ENCODE measurements around the gene SEZ6L.

SEZ6L gene

DNA sequence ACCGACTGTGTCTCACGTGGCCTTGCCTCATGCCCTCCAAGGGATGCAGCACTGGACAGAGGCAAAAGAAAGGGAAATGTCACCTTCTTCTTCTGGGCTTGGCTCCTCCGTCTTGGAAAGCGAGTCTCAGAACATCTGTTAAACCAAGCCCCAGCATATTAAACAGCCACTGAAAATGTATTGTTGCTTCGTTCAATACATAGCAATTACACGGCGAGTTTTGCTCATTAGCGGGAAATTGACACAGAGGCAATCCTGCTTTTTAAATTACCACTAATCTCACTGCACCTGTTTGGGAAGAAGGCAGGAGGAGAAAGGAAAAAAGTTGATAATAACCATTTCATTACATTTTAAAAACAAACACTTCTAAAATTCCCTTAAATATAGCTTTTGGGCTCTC lies 72.1 kb downstream of the SEZ6L start:
- DNase-seq (ENCODE audit: low read depth in 2 of 2): no peak

DNA sequence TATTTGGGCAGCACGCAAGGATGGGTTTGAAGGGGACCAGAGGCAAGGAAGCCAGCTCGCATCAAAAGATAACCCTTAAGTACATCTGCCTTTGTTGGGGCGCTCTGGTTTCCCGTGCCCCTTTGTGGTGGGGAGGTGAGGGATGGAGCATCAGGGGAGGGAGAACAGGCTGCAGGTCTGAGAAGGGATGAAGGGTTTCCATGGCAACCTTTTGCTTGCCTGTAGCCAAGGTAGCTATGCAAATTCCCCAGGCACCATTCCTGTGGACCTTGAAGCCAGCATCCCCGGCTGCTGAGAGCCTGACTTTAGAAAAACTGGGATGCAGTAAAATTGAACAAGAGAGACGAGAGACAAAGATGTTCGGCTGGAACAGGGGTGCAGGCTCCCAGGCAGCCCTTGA lies 75.7 kb downstream of the SEZ6L start:
- DNase-seq (ENCODE audit: low read depth in 2 of 2): no peak

DNA sequence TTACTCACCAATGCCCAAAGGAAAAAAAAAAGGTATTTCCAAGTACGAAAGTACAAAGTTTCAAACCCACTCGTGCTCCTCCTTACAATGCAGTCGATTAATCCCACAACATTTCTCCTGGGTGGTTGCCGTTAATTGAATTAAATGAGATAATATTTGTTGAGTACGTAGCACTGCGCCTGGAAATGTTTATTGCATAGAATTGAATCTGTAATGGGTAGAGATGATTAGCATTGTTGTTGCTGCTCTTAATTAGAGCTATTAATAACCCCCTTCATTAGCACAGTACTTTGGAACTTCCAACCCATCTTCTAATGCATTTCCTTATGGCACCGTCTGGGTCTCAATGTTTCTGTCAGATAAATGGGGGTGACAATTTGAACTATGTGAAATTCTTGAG lies 77.3 kb downstream of the SEZ6L start:
- DNase-seq (ENCODE audit: low read depth in 2 of 2): no peak

DNA sequence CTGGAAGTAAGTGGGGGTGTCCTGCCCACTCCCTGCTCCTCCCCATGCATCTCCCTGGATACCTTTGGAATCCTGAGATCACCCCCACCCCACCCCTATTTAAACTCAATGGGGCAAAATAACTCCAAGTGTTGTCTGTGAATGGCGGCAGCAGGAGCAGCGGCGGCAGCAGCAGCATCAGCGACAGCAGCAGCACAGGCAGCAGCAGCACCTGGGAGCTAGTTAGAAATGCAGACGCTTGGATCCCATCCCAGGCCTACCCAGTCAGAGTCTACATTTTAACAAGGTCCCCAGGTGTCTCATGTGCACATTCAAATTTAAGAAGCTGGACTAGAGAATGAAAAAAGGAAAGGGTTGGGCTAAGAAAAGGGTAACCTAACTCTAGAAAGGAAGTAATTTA lies 82.6 kb downstream of the SEZ6L start:
- DNase-seq (ENCODE audit: low read depth in 2 of 2): no peak

DNA sequence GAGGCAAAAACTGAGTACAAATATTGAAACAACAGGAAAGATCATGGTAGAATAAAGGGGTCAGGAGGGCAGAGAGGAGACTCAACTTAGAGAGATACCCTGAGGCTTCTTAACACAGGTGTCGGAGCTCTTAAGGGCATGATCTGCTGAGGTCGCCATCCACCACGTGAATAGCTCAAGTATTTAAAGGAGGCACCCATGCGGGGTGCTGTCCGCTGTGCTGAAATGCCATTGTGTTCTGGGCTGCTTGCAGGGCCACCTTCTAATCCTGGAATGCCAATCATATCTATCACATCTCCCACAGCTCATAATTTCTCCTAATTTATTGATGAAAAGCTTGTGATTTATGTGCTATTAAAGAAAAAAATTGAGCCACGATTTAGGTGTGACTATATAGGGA lies 90.2 kb downstream of the SEZ6L start:
- no peak for DNase-seq (ENCODE audit: low read depth in 2 of 2)

DNA sequence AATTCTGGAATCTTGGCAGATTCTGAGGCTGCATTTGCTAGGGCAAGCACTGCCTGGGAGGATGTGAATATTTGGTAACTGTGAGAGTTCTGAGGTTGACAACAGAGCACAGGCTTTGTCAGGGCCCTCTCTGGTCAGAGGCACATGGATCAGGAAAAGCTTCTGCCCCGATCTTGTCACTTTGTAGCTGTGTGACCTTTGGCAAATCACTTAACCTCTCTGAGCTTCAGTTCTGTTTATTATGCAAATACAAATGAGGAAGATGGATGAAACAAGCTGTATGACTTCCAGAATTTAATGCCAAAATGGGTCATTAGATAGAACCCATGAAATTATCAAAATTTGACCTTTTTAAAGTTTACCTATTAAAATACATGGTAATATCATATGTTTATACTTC lies 94.9 kb downstream of the SEZ6L start:
- DNase-seq (ENCODE audit: low read depth in 2 of 2): no peak

DNA sequence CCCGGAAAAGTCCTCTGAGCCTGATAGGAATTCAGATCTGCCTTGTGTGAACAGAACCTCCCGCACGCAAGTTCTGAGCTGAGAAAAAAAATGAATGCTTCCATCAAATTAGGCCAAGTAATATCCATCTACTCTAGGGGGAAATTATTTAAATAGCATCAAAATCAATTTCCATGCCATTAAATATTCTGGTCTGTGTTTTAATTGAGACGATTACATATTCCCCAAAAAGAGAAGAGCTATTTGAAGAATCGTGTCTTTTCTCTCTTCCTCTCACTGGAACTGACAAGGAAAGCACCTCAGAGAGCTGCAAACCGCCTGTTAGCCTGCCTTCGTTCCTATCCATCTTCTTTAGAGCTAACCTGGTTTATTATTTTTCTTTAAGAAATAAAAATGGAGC lies 96.0 kb downstream of the SEZ6L start:
- DNase-seq (ENCODE audit: low read depth in 2 of 2): no peak

DNA sequence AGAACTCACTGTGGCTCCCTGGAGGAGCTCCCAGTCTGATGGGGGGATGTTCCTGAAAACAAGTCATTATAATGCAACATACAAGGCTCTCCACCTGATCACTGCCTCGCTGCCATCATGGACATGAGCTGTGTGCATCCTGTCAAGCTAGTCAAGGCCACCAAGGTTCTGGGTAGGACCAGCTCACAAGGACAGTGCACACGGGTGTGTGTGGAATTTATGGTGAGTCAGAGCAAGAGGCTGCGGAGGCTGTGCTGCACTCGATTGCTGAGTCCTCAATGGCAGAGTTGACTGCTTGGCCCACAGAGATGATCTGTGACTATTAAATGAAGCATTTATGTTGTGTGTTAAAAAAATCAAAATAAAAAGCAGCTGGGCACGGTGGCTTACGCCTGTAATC lies 96.6 kb downstream of the SEZ6L start:
- no peak for DNase-seq (ENCODE audit: low read depth in 2 of 2)

DNA sequence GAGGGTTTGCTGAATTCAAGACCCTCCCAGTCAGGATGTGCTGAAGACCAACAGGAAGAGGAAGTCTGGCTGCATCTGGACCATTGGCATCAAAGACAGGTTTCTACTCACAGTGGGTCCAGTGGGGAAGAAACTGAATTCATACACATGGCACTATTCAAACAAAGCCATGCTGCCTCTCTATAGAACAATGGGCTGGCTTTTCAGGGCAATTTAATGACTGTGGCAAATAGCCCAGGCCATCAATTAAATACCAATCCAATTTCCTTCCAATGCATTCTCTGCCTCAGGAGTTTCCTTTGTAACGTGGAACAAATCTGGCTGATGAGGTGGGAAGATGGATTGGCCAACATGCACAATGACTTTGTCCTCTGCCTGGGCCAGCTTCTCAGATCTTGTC lies 98.6 kb downstream of the SEZ6L start:
- no peak for DNase-seq (ENCODE audit: low read depth in 2 of 2)

DNA sequence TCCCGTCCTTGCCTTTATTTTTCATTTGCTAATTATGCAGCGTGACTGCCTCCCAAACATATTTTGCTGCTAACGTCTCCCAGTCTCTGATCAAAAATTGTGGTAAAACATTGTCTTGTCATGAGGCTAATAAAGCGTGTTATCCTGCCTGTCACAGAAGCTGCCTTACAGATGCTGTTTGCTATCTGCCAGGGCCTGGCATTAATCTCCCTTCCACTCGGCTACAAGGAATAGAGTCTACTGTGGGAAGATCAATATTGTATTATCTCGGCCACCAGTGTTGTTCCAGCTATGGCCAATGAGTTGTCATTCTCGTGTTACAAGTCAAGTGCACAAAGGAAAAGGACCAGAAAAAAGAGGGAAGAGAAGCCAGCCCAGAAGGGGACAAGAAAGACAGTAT lies 100.3 kb downstream of the SEZ6L start:
- DNase-seq (ENCODE audit: low read depth in 2 of 2): no peak

DNA sequence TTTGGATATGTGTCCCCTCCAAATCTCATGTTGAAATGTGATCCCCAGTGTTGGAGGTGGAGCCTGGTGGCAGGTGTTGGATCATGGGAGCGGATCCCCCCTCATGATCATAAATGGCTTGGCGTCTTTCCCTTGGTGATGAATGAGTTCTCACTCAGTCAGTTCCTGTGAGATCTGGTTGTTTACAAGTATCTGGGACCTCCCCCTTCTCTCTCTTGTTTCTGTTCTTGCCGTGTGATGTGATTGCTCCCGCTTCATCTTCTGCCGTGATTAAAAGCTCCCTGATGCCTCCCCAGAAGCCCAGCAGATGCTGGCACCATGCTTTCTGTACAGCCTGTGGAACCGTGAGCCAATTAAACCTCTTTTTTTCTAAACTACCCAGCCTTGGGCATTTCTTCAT lies 102.2 kb downstream of the SEZ6L start:
- DNase-seq (ENCODE audit: low read depth in 2 of 2): no peak

DNA sequence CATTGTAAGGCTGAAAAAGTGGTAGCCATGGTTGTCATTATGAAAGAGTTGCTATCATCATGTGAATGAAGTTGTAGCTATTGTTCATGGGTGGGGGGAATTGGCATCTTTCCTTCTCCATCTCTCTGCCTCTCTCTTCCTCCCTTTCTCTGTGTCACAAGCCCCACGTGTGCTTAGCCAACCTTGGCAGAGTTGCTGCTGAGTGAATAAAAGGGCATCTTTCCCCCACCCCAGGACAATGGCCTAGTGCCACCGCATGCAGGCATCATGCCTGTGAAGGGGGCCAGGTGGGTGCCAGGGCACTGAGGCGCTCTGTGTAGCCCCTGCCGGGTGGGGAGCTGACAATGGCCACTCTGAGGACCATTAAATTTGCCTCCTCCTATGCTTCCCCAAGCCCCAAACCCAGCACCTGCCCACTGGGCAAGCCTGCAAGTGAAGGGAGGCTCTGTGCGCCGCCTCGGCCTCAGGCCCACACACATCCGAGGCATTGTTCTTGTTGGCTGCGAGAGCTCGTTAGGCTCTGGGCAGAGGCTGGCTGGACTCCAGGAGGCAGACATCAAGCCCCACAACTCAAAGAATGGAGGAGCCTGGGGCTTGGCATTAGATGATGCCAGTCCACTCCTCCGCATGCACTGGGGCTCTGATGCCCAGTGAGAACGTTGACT lies 103.9 kb downstream of the SEZ6L start:
- no peak for DNase-seq (ENCODE audit: low read depth in 2 of 2)

DNA sequence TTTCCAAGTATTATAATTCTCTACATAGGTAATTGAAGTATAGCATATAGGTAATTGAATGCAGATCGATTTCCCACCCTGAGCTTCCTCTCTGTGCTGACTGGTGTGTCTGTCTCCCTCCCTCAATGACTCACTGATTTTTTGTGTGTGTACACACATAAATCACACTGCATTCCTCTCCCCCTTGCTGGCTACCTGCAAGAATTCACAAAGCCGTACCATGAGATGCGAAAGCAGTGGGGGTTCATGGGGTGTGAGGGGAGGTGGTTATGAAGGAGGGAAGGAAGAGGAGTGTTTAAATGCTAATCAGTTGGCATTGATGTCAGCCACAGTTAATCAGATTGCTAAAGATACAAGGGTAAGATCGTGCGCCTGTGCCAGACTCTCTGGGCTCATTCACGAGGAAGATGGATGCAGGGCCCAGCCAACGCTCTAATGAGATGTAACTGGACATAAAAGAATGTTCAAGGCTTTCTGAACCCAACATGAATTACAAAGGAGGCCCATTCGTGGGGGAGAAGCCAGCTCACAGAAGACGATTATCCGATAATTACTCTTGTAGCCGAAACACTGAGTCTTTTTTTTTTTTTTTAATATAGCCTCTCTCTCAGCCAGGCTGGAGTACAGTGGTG lies 107.4 kb downstream of the SEZ6L start:
- DNase-seq (ENCODE audit: low read depth in 2 of 2): no peak

DNA sequence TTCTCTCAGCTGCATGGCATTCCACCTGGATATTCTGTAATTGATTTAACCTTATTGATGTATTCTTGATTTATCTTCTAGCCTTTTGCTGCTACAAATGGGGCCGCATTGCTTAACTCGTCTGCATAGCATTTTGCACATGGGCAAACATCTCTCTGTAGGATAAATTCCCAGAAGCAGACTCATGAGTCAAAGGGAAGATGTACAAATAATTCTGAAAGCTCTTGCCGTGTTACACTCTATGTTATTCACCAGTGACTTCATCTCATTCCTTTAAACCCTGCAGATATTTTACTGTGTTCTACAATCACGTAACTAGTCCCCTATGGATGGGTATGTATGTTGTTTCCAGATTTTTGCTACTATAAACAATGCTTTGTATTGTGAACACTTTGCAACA lies 112.7 kb downstream of the SEZ6L start:
- no peak for DNase-seq (ENCODE audit: low read depth in 2 of 2)

DNA sequence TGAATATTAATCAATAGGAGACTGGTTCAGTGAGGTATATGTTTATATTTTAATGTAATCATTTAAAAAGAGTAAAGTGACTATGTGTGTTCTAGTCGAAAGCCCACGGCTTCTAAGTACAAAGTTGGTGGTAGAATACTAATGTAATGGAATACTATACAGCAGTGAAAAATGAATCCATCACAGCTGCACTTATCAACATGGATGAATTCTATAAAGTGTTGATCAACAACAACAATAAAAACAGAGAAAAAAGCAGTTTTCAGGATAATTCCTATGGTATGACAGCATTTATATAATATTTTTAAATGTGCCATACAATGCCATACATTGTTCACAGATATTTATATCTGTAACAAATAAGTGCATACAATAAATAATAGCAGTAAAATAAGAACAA lies 114.1 kb downstream of the SEZ6L start:
- no peak for DNase-seq (ENCODE audit: low read depth in 2 of 2)

DNA sequence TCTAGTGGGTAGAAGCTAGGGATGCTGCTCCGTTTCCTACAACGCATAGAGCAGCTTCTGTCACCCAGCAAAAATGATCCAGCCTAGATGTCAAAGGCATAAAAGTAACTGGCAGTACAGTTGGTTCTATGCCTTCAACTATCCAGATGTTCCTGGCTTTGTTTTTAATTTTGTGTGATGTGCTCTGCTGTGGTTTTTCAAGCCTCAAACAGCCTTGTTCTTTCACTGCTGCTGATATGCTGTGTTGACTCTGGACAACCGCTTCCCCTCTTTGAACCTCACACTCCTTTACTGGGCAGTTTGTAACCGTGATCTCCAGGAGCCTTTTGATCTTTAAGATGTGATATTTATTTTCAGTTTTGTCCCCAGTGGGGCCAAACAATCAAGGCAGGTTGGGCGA lies 116.4 kb downstream of the SEZ6L start:
- no peak for DNase-seq (ENCODE audit: low read depth in 2 of 2)

DNA sequence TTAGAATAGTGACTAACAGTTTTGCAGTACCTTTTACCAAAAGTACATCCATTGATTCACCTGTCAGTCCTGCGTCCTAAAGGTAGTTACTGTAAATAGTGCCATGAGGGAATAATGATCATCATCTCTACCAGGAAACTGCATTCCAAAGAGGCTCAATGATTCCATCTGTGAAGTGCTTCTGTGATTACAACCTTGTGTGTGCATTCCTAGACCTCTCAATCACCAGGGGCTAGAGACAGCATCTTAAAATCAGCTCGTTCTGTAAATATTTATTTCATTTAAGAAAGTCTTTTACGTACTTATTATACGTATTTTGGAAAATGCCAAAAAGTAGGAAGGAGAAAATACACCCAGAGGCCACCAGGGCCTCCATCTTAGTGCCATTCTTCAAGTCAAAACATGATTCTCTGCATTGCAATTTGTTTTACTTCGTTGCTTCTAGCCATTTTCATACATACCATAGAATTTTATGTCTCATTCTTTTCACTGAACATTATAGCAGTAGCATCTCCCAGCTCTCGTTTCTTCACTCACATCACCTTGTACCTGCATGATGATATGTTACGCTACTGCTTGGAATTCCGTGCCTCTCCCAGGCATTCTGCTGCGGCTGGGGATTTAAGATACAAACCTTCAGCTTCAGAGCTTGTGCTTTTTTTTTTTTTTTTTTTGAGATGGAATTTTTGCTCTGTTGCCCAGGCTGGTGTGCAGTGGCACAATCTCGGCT lies 117.0 kb downstream of the SEZ6L start:
- DNase-seq (ENCODE audit: low read depth in 2 of 2): no peak

DNA sequence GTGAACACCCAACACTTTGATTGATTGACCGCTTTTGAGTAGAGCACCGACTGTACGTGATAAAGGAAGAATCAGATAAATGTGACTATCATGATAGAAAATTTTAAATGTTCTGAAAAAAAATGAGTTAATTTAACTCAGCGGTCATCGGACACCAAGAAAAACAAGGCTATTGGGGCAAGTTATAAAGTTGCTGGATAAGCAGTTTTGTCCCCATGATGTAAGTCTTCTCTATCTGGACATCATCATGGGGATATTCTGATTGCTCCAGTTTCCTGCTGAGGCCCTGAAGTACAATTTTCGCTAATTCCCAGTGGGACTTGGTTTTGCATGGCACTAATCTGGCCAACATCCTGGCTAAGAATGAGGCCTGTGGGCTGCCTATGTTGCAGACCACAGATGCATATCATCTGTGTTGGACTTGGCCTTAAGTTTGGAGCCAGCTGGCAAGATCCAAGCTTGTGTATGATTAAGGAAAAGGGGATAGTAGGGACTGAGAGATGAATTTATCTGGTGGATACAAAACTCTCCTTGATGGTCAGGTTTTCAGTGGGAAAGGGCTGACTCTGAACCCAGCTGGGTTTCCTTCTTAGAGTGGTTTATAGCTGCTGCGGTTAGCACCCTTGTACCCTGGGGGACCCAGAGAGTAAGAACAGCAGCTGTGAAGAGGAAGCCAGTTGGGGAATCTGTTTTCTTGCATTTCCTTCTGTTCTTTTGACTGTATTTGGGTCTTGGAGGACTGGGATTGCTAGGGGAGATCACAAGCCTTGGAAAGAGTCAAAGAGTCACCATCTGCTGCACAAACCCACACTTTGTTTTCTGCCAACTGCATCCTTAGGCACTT lies 118.3 kb downstream of the SEZ6L start:
- DNase-seq (ENCODE audit: low read depth in 2 of 2): no peak

DNA sequence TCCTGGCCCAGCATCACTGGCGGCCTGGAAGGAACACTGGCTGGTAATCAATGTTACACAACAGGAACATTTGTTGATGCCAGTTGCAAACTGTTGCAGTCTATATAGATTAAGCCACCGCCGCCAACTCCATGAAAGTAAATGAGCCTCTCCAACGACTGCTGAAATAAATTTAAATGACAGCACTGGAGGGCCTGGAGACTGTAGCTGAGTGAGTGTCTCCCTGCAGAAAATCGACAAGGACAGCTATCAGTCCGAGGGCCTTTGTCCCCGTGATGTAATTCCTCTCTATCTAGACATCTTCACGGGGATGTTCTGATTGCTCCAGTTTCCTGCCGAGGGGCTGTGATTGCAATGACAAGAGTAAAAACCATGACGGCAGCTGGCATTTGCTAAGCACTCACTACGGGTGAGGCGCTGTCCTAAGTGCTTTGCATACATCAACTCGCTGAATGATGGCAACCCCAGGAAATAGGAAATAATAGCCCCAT lies 120.4 kb downstream of the SEZ6L start:
- DNase-seq (ENCODE audit: low read depth in 2 of 2): no peak

DNA sequence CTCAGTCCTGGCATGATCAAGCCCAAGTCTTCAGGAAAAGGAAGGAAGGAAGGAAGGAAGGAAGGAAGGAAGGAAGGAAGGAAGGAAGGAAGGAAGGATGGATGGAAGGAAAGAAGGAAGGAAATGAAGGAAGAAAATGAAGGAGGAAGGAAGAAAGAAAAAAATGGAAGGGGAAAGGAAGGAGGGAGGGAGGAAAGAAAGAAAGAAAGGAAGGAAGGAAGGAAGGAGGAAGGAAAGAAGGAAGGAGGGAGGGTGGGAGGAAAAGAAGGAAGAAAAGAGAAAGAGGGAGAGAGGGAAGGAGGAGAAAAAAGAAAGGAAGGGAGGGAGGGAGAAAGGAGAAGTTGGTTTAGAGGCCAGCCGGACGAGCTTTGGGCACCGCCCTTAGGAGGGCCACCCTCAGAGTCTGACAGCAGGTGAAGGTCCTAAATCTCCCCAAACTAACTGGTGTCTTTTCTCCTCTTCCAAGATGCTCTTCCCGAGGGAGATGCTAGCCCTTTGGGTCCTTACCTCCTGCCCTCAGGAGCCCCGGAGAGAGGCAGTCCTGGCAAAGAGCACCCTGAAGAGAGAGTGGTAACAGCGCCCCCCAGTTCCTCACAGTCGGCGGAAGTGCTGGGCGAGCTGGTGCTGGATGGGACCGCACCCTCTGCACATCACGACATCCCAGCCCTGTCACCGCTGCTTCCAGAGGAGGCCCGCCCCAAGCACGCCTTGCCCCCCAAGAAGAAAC lies 122.8 kb downstream of the SEZ6L start:
- no peak for DNase-seq (ENCODE audit: low read depth in 2 of 2)

DNA sequence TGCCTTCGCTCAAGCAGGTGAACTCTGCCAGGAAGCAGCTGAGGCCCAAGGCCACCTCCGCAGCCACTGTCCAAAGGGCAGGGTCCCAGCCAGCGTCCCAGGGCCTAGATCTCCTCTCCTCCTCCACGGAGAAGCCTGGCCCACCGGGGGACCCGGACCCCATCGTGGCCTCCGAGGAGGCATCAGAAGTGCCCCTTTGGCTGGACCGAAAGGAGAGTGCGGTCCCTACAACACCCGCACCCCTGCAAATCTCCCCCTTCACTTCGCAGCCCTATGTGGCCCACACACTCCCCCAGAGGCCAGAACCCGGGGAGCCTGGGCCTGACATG lies 123.4 kb downstream of the SEZ6L start:
- DNase-seq (ENCODE audit: low read depth in 2 of 2): no peak
